ENCODE data around the gene C2orf72.
A peak's percentile ranks its signal among the peaks of the same experiment; 100 is the strongest.
"Not testable (repeated sequence)": the region's sequence is repeated elsewhere in the genome, so short reads cannot be mapped to it uniquely, and the experiment has no call there.

The C2orf72 gene

GRCh38 chr2:231018184-231018583 lies 19.1 kb upstream of the C2orf72 start:
- H3K4me3 Mint-ChIP-seq, result no peak overlapping the region
- no peak for DNase-seq
- no peaks in the 10 kb centered on the region for H3K9me3 Mint-ChIP-seq
- no peak for ATAC-seq (replicated peaks)
- H3K36me3 Mint-ChIP-seq (ENCODE audit: insufficient read depth), result no peaks in the 10 kb centered on the region
- peaks cover 0 to 3% of the 10 kb centered on the region in 2 donors for H3K4me1 Mint-ChIP-seq (ENCODE audit: low read depth in 2 of 2)
- peaks cover 28 to 81% of the 10 kb centered on the region in 2 donors for H3K27me3 Mint-ChIP-seq
- no peak overlapping the region for H3K27ac Mint-ChIP-seq

GRCh38 chr2:231025059-231025458 lies 12.3 kb upstream of the C2orf72 start:
- H3K36me3 Mint-ChIP-seq (ENCODE audit: insufficient read depth); H3K4me3 Mint-ChIP-seq; DNase-seq; H3K27ac Mint-ChIP-seq; ATAC-seq (replicated peaks); H3K9me3 Mint-ChIP-seq; H3K4me1 Mint-ChIP-seq (ENCODE audit: low read depth in 2 of 2): not testable (repeated sequence)
- peaks cover 10 to 44% of the 10 kb centered on the region in 2 donors for H3K27me3 Mint-ChIP-seq

GRCh38 chr2:231028889-231029288 lies 8.4 kb upstream of the C2orf72 start:
- Mint-ChIP-seq H3K27ac (no peak overlapping the region), H3K4me1 (ENCODE audit: low read depth in 2 of 2) (no peaks in the 10 kb centered on the region), H3K36me3 (ENCODE audit: insufficient read depth) (no peaks in the 10 kb centered on the region), H3K27me3 (peaks cover 24 to 33% of the 10 kb centered on the region in 2 donors), H3K4me3 (no peak overlapping the region), H3K9me3 (no peaks in the 10 kb centered on the region)
- ATAC-seq (replicated peaks) (no peak), DNase-seq (no peak)

- ATAC-seq (replicated peaks), result no peak
- H3K36me3 Mint-ChIP-seq (ENCODE audit: insufficient read depth), result no peaks in the 10 kb centered on the region
- no peaks in the 10 kb centered on the region for H3K4me1 Mint-ChIP-seq (ENCODE audit: low read depth in 2 of 2)
- peaks cover 26 to 36% of the 10 kb centered on the region in 2 donors for H3K27me3 Mint-ChIP-seq
- H3K27ac Mint-ChIP-seq, result no peak overlapping the region
- H3K9me3 Mint-ChIP-seq, result no peaks in the 10 kb centered on the region
- no peak for DNase-seq
- H3K4me3 Mint-ChIP-seq, result no peak overlapping the region
These were observed 7.8 kb upstream of the C2orf72 start for GRCh38 chr2:231029563-231029962.

- no peak for DNase-seq
- no peaks in the 10 kb centered on the region for H3K9me3 Mint-ChIP-seq
These were observed 6.6 kb upstream of the C2orf72 start for GRCh38 chr2:231030725-231031124.

GRCh38 chr2:231032575-231033140 lies 4.7 kb upstream of the C2orf72 start:
- H3K27me3 Mint-ChIP-seq, result peaks cover 49 to 53% of the 10 kb centered on the region in 2 donors
- ATAC-seq (replicated peaks) (no peak), DNase-seq (no peak)
- no peaks in the 10 kb centered on the region for H3K36me3 Mint-ChIP-seq (ENCODE audit: insufficient read depth)
- no peaks in the 10 kb centered on the region for H3K9me3 Mint-ChIP-seq
- H3K4me3 Mint-ChIP-seq, result no peak overlapping the region
- no peak overlapping the region for H3K27ac Mint-ChIP-seq
- no peaks in the 10 kb centered on the region for H3K4me1 Mint-ChIP-seq (ENCODE audit: low read depth in 2 of 2)

More at GRCh38 chr2:231030725-231031124, 6.6 kb upstream of the C2orf72 start:
- Mint-ChIP-seq H3K4me1 (ENCODE audit: low read depth in 2 of 2) (no peaks in the 10 kb centered on the region), H3K27ac (no peak overlapping the region), H3K27me3 (peaks cover 35 to 45% of the 10 kb centered on the region in 2 donors), H3K36me3 (ENCODE audit: insufficient read depth) (no peaks in the 10 kb centered on the region), H3K4me3 (no peak overlapping the region)
- no peak for ATAC-seq (replicated peaks)

- Mint-ChIP-seq H3K9me3 (no peaks in the 10 kb centered on the region), H3K27ac (no peak overlapping the region), H3K4me1 (ENCODE audit: low read depth in 2 of 2) (peaks cover 2 to 4% of the 10 kb centered on the region in 2 donors), H3K36me3 (ENCODE audit: insufficient read depth) (peaks cover 2% of the 10 kb centered on the region), H3K27me3 (peaks cover 52 to 60% of the 10 kb centered on the region in 2 donors), H3K4me3 (no peak overlapping the region)
- DNase-seq, result no peak
- no peak for ATAC-seq (replicated peaks)
These were observed 3.9 kb upstream of the C2orf72 start for GRCh38 chr2:231033147-231034132.

- peaks cover 3% of the 10 kb centered on the region for H3K36me3 Mint-ChIP-seq (ENCODE audit: insufficient read depth)
- DNase-seq, result no peak
- H3K27ac Mint-ChIP-seq, result no peak overlapping the region
- no peak overlapping the region for H3K4me3 Mint-ChIP-seq
- no peak for ATAC-seq (replicated peaks)
- no peaks in the 10 kb centered on the region for H3K9me3 Mint-ChIP-seq
- H3K27me3 Mint-ChIP-seq, result peaks cover 62 to 70% of the 10 kb centered on the region in 2 donors
- peaks cover 4 to 7% of the 10 kb centered on the region in 2 donors for H3K4me1 Mint-ChIP-seq (ENCODE audit: low read depth in 2 of 2)
These were observed 2.9 kb upstream of the C2orf72 start for GRCh38 chr2:231034291-231034882.

GRCh38 chr2:231036131-231036530 lies 1.2 kb upstream of the C2orf72 start:
- H3K4me3 Mint-ChIP-seq, result peak overlapping the region in 1 of 2 donors; percentile 47
- peaks cover 3% of the 10 kb centered on the region for H3K36me3 Mint-ChIP-seq (ENCODE audit: insufficient read depth)
- H3K27ac Mint-ChIP-seq, result no peak overlapping the region
- H3K4me1 Mint-ChIP-seq (ENCODE audit: low read depth in 2 of 2), result peaks cover 4 to 7% of the 10 kb centered on the region in 2 donors
- no peaks in the 10 kb centered on the region for H3K9me3 Mint-ChIP-seq
- H3K27me3 Mint-ChIP-seq, result peaks cover 79 to 87% of the 10 kb centered on the region in 2 donors
- DNase-seq, result no peak
- ATAC-seq (replicated peaks), result no peak

- Mint-ChIP-seq H3K27ac (no peak overlapping the region), H3K4me1 (ENCODE audit: low read depth in 2 of 2) (peaks cover 4 to 7% of the 10 kb centered on the region in 2 donors), H3K9me3 (no peaks in the 10 kb centered on the region), H3K27me3 (peaks cover 84 to 92% of the 10 kb centered on the region in 2 donors), H3K36me3 (ENCODE audit: insufficient read depth) (peaks cover 3% of the 10 kb centered on the region), H3K4me3 (peak overlapping the region; percentile 29 to 33)
- ATAC-seq (replicated peaks), result no peak
- no peak for DNase-seq
These were observed 681 bp upstream of the C2orf72 start for GRCh38 chr2:231036578-231037106.

- Mint-ChIP-seq H3K9me3 (no peaks in the 10 kb centered on the region), H3K4me1 (ENCODE audit: low read depth in 2 of 2) (peaks cover 4 to 7% of the 10 kb centered on the region in 2 donors), H3K27ac (no peak overlapping the region), H3K36me3 (ENCODE audit: insufficient read depth) (peaks cover 3% of the 10 kb centered on the region), H3K4me3 (peak overlapping the region; percentile 59 to 70), H3K27me3 (peaks cover 79 to 89% of the 10 kb centered on the region in 2 donors)
- ATAC-seq (replicated peaks) (peak; percentile 55), DNase-seq (no peak)
These were observed 584 bp downstream of the C2orf72 start for GRCh38 chr2:231037731-231038482.

- Mint-ChIP-seq H3K4me1 (ENCODE audit: low read depth in 2 of 2) (peaks cover 4 to 7% of the 10 kb centered on the region in 2 donors), H3K9me3 (no peaks in the 10 kb centered on the region), H3K27ac (no peak overlapping the region), H3K36me3 (ENCODE audit: insufficient read depth) (peaks cover 3% of the 10 kb centered on the region), H3K4me3 (peak overlapping the region; percentile 59 to 70), H3K27me3 (peaks cover 71 to 82% of the 10 kb centered on the region in 2 donors)
- ATAC-seq (replicated peaks), result no peak
- DNase-seq, result no peak
These were observed 1.4 kb downstream of the C2orf72 start for GRCh38 chr2:231038483-231039293.
